ENCODE data around the gene GRB10.
"Not testable (repeated sequence)": the region's sequence is repeated elsewhere in the genome, so short reads cannot be mapped to it uniquely, and the experiment has no call there.

The GRB10 gene

GRCh38 chr7:50564640-50565558 lies 217.8 kb downstream of the GRB10 start, which contains the start of gene DDC:
TSS of gene DDC (minus strand) at chr7:50565405. CDS start at chr7:50544085, 21,320 bp downstream.
- DNase-seq, result no peak

GRCh38 chr7:50564171-50564570 lies 218.5 kb downstream of the GRB10 start:
- DNase-seq, result no peak

GRCh38 chr7:50562136-50562535 lies 220.6 kb downstream of the GRB10 start:
- DNase-seq, result no peak

GRCh38 chr7:50560865-50561351 lies 221.8 kb downstream of the GRB10 start:
- no peak for DNase-seq

GRCh38 chr7:50559881-50560280 lies 222.8 kb downstream of the GRB10 start:
- DNase-seq, result no peak

- no peak for DNase-seq
These were observed 224.2 kb downstream of the GRB10 start for GRCh38 chr7:50558294-50559053.

- DNase-seq, result no peak
These were observed 225.6 kb downstream of the GRB10 start for GRCh38 chr7:50557099-50557498.

- no peak for DNase-seq
These were observed 226.3 kb downstream of the GRB10 start for GRCh38 chr7:50556247-50556991.

- DNase-seq, result no peak
These were observed 227.0 kb downstream of the GRB10 start for GRCh38 chr7:50555594-50556140.

- no peak for DNase-seq
These were observed 228.0 kb downstream of the GRB10 start for GRCh38 chr7:50554431-50555322.

GRCh38 chr7:50553973-50554372 lies 228.7 kb downstream of the GRB10 start:
- no peak for DNase-seq

GRCh38 chr7:50552921-50553320 lies 229.8 kb downstream of the GRB10 start:
- DNase-seq, result no peak

GRCh38 chr7:50552139-50552538 lies 230.6 kb downstream of the GRB10 start:
- DNase-seq, result no peak

- DNase-seq, result not testable (repeated sequence)
These were observed 237.1 kb downstream of the GRB10 start for GRCh38 chr7:50545613-50546012.

- DNase-seq, result no peak
These were observed 237.7 kb downstream of the GRB10 start for GRCh38 chr7:50544992-50545391.

GRCh38 chr7:50543776-50544442 lies 238.8 kb downstream of the GRB10 start:
- DNase-seq, result no peak

GRCh38 chr7:50542132-50542531 lies 240.6 kb downstream of the GRB10 start:
- no peak for DNase-seq

GRCh38 chr7:50540785-50541579 lies 241.7 kb downstream of the GRB10 start:
- no peak for DNase-seq
